Measurements from ENCODE around the gene MUTYH. TPM values are rescaled to one million over a fixed set of nuclear protein-coding genes. Genes with fewer than 3 reads are reported as not detected.
"Not testable (repeated sequence)": the region's sequence is repeated elsewhere in the genome, so short reads cannot be mapped to it uniquely, and the experiment has no call there.

MUTYH gene
- 100 to 1,000 TPM in 1 of 6 donors, 10 to 100 TPM in 5; 10.3 to 105 (median 24.5) TPM for total RNA-seq

- TF ChIP-seq CTCF (IDR thresholded peaks at IDR 0.05) (peak in 1 of 6 experiments; percentile 11), POLR2AphosphoS5 (IDR thresholded peaks at IDR 0.05) (peak; percentile 71 to 89), EP300 (IDR thresholded peaks at IDR 0.05) (peak in 1 of 4 donors; percentile 27), POLR2A (IDR thresholded peaks at IDR 0.05) (peak in 2 of 4 donors; percentile 73 to 82)
- Histone ChIP-seq H3K27ac (peak within 1 kb of the TSS; percentile 93 to 98 (median 97)), H3K9me3 (no peaks in the 10 kb centered on the region), H3K36me3 (peaks cover 14 to 34% (median 32%) of the 10 kb centered on the region in 4 donors), H3K4me3 (peak within 1 kb of the TSS; percentile 69 to 92 (median 82)), H3K4me1 (peaks cover 20 to 30% (median 24%) of the 10 kb centered on the region in 4 donors), H3K27me3 (no peaks in the 10 kb centered on the region)
- peak; percentile 96 to 98 for ATAC-seq (ENCODE audit: low FRiP score in 2 of 2)
- DNase-seq, result peak; percentile 95 to 98
- 1 to 3% methylated on average over 12 to 22 of the region's 70 CpGs for WGBS, 2 donors
Measured at GRCh38 chr1:45339789-45340558, at the start of gene MUTYH, which contains the start of gene TOE1. MUTYH (minus strand) TSS chr1:45340440; CDS start chr1:45334505, 5,935 bp downstream. TOE1 (plus strand) TSS chr1:45340170; CDS start chr1:45340253, 83 bp downstream.

GRCh38 chr1:45386219-45386618 lies 46.0 kb upstream of the MUTYH start:
- no peak for DNase-seq

GRCh38 chr1:45385302-45385701 lies 45.1 kb upstream of the MUTYH start:
- no peak overlapping the region for H3K4me3 ChIP-seq
- ATAC-seq (ENCODE audit: low FRiP score in 2 of 2) (no peak), DNase-seq (no peak)
- H3K9me3 ChIP-seq, result no peaks in the 10 kb centered on the region
- H3K4me1 ChIP-seq, result no peaks in the 10 kb centered on the region
- WGBS, 2 donors, result 88 to 93% methylated on average over 3 of the region's 3 CpGs
- no peak overlapping the region for H3K27ac ChIP-seq
- TF ChIP-seq CTCF (IDR thresholded peaks at IDR 0.05) (no peak), POLR2AphosphoS5 (IDR thresholded peaks at IDR 0.05) (no peak), POLR2A (IDR thresholded peaks at IDR 0.05) (no peak), EP300 (IDR thresholded peaks at IDR 0.05) (no peak)
- H3K27me3 ChIP-seq, result no peaks in the 10 kb centered on the region
- H3K36me3 ChIP-seq, result no peaks in the 10 kb centered on the region

More at GRCh38 chr1:45386219-45386618, 46.0 kb upstream of the MUTYH start:
- TF ChIP-seq POLR2AphosphoS5 (IDR thresholded peaks at IDR 0.05), result no peak
- TF ChIP-seq POLR2A (IDR thresholded peaks at IDR 0.05), result no peak
- ATAC-seq (ENCODE audit: low FRiP score in 2 of 2), result no peak
- Histone ChIP-seq H3K4me3 (no peak overlapping the region), H3K36me3 (no peaks in the 10 kb centered on the region), H3K27ac (no peak overlapping the region), H3K9me3 (no peaks in the 10 kb centered on the region), H3K27me3 (no peaks in the 10 kb centered on the region), H3K4me1 (no peaks in the 10 kb centered on the region)
- WGBS, 2 donors, result 98 to 100% methylated on average over 3 of the region's 3 CpGs

- H3K36me3 ChIP-seq; H3K9me3 ChIP-seq; ATAC-seq (ENCODE audit: low FRiP score in 2 of 2); H3K27ac ChIP-seq; H3K4me1 ChIP-seq; DNase-seq; H3K27me3 ChIP-seq; H3K4me3 ChIP-seq: not testable (repeated sequence)
- 92 to 97% methylated on average over 4 of the region's 4 CpGs for WGBS, 2 donors
Measured at GRCh38 chr1:45384213-45384612, 44.0 kb upstream of the MUTYH start.

GRCh38 chr1:45383191-45383590 lies 43.0 kb upstream of the MUTYH start:
- WGBS, 2 donors, result 78 to 80% methylated on average over 1 of the region's 1 CpG
- no peak for DNase-seq
- H3K4me1 ChIP-seq, result no peaks in the 10 kb centered on the region
- H3K4me3 ChIP-seq, result no peak overlapping the region
- no peak overlapping the region for H3K27ac ChIP-seq
- ATAC-seq (ENCODE audit: low FRiP score in 2 of 2), result no peak
- no peaks in the 10 kb centered on the region for H3K36me3 ChIP-seq
- H3K27me3 ChIP-seq, result no peaks in the 10 kb centered on the region
- TF ChIP-seq EP300 (IDR thresholded peaks at IDR 0.05), result no peak
- no peak for TF ChIP-seq POLR2A (IDR thresholded peaks at IDR 0.05)
- TF ChIP-seq CTCF (IDR thresholded peaks at IDR 0.05), result no peak
- no peak for TF ChIP-seq POLR2AphosphoS5 (IDR thresholded peaks at IDR 0.05)
- H3K9me3 ChIP-seq, result no peaks in the 10 kb centered on the region

Measured in upper lobe of left lung (tissue), 6 donors.